Activated T-cell treated with anti-CD3 and anti-CD28 coated beads, Interleukin-2, amount 50 U/mL, for 72 hours (primary cell): ENCODE measurements around the gene GIGYF1. TPM values are rescaled to one million over a fixed set of nuclear protein-coding genes. Genes with fewer than 3 reads are reported as not detected.

ENCODE experiments used
- ATAC-seq, 2 donors: fragments of 150-1000 bp; cut with Tn5 transposase; replicated peaks in 1 of 2; 2 replicates each; pipeline ENCODE4 v1.10.0; 2021; ENCODE audit warnings: moderate library complexity in 2 of 2, mild to moderate bottlenecking in 1 of 2
- DNase-seq, 2 donors: peaks; one replicate each; pipeline ENCODE4 v3.0.0; 2021 to 2022; ENCODE audit warnings: mixed read lengths in 1 of 2
- H3K27ac Mint-ChIP-seq: one replicate; pipeline ENCODE4 v1.8.0; 2022; ENCODE audit warnings: mild to moderate bottlenecking, moderate library complexity, mixed read lengths
- H3K27me3 Mint-ChIP-seq: one replicate; pipeline ENCODE4 v1.8.0; 2022; ENCODE audit warnings: low read depth, mixed read lengths
- H3K36me3 Mint-ChIP-seq, 2 donors: one replicate each; pipeline ENCODE4 v1.8.0; 2022; ENCODE audit warnings: mixed read lengths in 2 of 2, mild to moderate bottlenecking in 1 of 2; ENCODE audit not compliant: insufficient read depth in 2 of 2
- H3K4me1 Mint-ChIP-seq: one replicate; pipeline ENCODE4 v1.8.0; 2022; ENCODE audit warnings: low read depth, mixed read lengths
- H3K4me3 Mint-ChIP-seq, 2 donors: one replicate each; pipeline ENCODE4 v1.8.0; 2022; ENCODE audit warnings: mild to moderate bottlenecking in 2 of 2, mixed read lengths in 2 of 2, moderate library complexity in 2 of 2
- H3K9me3 Mint-ChIP-seq, 2 donors: one replicate each; pipeline ENCODE4 v1.8.0; 2022; ENCODE audit warnings: mixed read lengths in 2 of 2
- total RNA-seq, 2 donors: library from RNA; stranded (reverse); gene quantifications; one replicate each; pipeline ENCODE4 v1.2.3, GENCODE V29; 2022

Gene GIGYF1
- total RNA-seq, 2 donors from 2014 or later: 51.5 to 53.2 TPM

DNA sequence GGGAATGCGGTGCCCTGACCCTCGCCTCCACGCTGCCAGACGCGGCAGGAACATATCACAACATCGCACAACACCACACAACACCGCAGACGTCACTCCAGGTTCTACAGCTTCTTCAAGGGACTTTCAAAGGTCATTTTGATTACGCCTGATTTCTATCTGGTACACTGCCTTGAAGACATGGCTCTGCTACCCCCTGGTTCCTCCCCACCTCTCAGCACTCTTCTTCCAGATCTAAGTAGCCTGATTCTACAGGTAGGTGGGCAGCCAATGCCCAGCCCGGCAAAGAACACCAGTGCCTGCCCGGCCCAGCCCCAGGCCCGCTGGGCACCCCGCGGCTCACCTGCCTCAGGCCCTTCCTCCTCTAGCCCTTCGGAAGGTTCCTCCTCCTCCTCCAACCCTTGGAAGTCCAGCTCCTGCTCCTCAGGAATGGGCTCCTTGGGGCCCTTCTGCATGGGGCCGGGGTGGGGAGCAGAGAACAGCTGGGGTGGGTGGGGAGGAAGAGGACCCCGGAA, 8.4 kb downstream of the GIGYF1 start:
- Mint-ChIP-seq H3K27me3 (no peaks in the 10 kb centered on the region), H3K36me3 (peaks cover 0 to 4% of the 10 kb centered on the region in 2 donors), H3K27ac (no peak overlapping the region), H3K9me3 (no peaks in the 10 kb centered on the region), H3K4me3 (no peak overlapping the region), H3K4me1 (peaks cover 19% of the 10 kb centered on the region)
- DNase-seq: no peak
- ATAC-seq: no peak

DNA sequence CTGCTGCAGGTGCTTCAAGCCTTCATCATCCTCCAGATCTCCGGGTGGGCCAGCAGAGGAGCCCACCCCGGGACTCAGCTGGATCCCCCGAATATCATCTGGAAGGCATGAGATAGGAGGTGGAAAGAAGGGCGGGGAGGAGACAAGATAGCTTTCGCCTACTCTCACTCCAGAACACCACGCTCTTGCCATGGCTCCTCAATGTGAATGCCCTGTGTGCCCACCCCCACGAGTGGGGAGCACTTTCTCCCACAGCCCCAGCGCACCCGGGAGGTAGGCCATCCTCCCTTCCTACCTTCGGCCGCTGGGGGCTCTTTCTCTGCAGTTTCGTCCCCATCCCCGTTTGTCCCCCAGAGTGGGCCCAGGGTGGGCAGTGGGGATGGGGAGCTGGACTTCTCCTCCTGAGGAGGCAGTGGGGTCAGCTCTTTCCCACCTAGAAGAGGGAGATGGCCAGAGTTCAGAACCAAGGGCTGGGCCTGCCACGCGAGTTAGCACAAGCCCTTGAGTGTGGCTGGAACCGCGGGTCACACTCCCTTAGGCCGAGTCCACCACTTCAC, 8.9 kb downstream of the GIGYF1 start:
- Mint-ChIP-seq H3K9me3 (no peaks in the 10 kb centered on the region), H3K27ac (no peak overlapping the region), H3K27me3 (no peaks in the 10 kb centered on the region), H3K4me1 (peaks cover 17% of the 10 kb centered on the region), H3K4me3 (no peak overlapping the region), H3K36me3 (peaks cover 0 to 5% of the 10 kb centered on the region in 2 donors)
- DNase-seq: no peak
- ATAC-seq: no peak

DNA sequence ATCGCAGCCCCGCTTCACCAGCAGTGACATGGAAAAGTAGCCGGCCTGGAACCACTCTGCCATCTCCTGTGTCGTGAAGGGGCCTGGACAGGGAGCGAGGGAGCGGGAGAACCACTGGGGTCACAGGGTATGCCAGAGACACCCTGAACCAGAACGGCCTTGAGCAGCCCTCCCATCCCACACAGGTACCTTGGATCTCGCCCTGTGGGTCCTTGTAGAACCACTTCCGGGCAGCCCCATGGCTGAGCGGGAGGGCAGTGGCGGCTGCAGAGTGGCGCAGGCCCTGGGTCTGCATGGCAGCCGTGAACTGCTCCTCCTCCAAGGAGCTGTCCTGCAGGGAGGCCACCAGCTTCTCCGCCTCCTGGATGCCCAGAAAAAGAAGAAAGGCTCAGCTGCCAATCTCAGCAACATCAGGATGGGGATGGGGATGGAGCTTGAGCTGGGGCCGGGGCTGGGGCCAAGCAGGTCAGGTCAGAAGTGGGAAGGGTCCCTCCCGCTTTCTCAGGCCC, 9.5 kb downstream of the GIGYF1 start:
- H3K36me3 Mint-ChIP-seq: peaks cover 0 to 7% of the 10 kb centered on the region in 2 donors
- ATAC-seq (no peak), DNase-seq (no peak)
- no peak overlapping the region for H3K27ac Mint-ChIP-seq
- H3K4me3 Mint-ChIP-seq: no peak overlapping the region
- no peaks in the 10 kb centered on the region for H3K27me3 Mint-ChIP-seq
- peaks cover 13% of the 10 kb centered on the region for H3K4me1 Mint-ChIP-seq
- H3K9me3 Mint-ChIP-seq: no peaks in the 10 kb centered on the region

DNA sequence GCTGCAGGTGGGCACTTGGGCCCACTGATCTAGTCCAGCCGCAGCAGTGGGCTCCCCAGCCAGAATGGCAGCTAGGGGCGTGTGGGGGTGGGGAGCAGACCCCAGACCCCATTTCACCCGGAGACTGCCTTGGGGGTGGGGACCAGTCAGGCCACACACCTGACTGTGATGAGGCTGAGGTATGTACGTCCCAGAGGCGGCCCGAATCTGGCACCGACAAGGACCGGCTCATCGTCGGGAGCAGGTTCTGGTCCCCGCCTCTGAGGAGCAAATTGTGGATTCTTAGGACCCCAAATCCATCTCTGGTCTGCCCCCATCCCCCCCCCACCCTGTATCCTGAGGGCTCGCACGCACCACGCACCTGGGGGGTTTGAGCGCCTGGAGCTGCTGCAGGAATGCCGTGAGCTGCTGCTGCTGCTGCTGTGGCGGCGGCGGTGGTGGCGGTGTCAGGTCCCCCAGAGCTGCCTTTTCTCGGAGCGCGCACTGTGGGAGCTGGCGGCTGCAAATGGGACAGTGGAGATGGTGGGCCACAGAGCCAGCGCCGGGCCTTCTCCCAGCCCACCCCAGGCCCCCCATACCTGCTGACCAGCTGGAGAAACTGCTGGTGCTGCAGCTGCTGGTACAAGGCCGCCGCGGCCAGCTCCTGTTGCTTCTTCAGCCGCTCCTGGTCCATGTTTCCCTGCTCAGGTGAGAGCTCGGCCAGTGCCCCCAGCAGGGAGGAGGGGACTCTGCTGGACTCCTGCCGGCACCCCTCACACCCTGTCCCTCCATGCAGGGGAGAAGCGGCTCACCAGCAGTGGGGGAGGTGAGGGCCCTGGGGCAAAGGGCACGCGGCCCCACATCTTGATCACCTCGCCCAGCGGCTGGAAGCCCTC, 10.2 kb downstream of the GIGYF1 start:
- no peak for ATAC-seq
- DNase-seq: no peak
- H3K4me3 Mint-ChIP-seq: no peak overlapping the region
- H3K27ac Mint-ChIP-seq: no peak overlapping the region
- peaks cover 0 to 10% of the 10 kb centered on the region in 2 donors for H3K36me3 Mint-ChIP-seq
- H3K4me1 Mint-ChIP-seq: peaks cover 18% of the 10 kb centered on the region
- no peaks in the 10 kb centered on the region for H3K27me3 Mint-ChIP-seq
- H3K9me3 Mint-ChIP-seq: no peaks in the 10 kb centered on the region

DNA sequence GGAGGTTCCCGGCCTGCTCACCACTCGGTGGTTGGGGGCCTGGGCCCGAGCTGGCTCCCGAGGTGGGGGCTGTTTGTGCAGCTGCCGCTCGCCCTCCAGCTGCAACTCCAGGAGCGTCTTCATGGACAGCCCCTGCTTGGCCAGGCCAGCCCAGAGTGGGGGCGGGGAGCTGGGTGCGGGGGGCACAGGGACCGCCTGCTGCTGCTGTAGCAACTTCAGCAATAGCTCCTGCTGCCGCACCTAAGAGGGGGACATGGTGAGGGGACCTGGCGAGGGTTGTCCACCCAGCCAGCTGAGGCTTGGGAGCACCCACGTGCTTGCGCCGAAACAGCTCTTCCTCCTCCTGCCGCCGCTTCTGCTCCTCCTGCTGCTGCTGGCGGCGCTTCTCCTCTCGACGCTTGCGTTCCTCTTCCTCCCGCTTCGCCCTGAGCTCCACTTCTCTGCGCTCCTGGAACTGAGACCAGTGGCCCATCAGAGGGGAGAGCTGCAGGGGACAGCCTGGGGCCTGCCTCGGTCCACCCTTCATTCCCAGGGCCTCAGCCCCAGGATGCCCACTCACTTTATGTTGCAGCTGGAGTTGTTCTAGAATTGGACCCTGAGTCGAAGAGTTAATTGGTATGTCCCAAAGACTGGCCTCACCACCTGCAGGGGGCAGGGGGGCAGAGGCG, 10.9 kb downstream of the GIGYF1 start:
- peaks cover 0 to 14% of the 10 kb centered on the region in 2 donors for H3K36me3 Mint-ChIP-seq
- H3K4me1 Mint-ChIP-seq: peaks cover 15% of the 10 kb centered on the region
- no peak overlapping the region for H3K27ac Mint-ChIP-seq
- ATAC-seq: no peak
- no peak for DNase-seq
- H3K27me3 Mint-ChIP-seq: no peaks in the 10 kb centered on the region
- H3K4me3 Mint-ChIP-seq: no peak overlapping the region
- H3K9me3 Mint-ChIP-seq: no peaks in the 10 kb centered on the region

DNA sequence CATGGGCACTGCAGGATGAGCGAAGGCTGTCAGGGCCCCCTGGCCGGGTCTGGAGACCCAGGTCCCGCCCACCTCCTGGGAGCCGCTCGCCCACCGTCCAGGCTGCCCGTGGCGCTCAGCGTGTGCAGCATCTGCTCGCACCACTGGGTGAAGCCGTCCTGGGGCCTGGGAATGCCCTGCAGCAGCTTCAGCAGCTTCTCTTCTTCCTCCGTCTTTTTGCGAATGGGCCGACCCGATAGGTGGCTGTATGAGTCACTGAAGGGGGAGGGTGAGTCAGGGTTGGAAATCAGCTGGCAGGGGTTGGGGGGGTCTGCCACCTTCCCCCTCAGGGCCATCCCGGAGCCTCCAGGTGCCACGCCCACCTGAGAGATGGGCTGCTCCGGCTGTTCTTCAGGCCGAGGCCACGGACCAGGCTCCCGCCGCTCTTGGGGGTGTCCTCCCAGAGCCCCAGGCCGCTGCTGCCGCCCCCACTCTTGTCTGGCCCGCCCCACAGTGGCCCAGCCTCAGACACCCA, 11.8 kb downstream of the GIGYF1 start:
- H3K27ac Mint-ChIP-seq: no peak overlapping the region
- no peaks in the 10 kb centered on the region for H3K27me3 Mint-ChIP-seq
- ATAC-seq: peak in 1 of 2 donors; percentile 19
- no peak overlapping the region for H3K4me3 Mint-ChIP-seq
- H3K9me3 Mint-ChIP-seq: no peaks in the 10 kb centered on the region
- H3K4me1 Mint-ChIP-seq: peaks cover 14% of the 10 kb centered on the region
- peaks cover 2 to 14% of the 10 kb centered on the region in 2 donors for H3K36me3 Mint-ChIP-seq
- DNase-seq: no peak

DNA sequence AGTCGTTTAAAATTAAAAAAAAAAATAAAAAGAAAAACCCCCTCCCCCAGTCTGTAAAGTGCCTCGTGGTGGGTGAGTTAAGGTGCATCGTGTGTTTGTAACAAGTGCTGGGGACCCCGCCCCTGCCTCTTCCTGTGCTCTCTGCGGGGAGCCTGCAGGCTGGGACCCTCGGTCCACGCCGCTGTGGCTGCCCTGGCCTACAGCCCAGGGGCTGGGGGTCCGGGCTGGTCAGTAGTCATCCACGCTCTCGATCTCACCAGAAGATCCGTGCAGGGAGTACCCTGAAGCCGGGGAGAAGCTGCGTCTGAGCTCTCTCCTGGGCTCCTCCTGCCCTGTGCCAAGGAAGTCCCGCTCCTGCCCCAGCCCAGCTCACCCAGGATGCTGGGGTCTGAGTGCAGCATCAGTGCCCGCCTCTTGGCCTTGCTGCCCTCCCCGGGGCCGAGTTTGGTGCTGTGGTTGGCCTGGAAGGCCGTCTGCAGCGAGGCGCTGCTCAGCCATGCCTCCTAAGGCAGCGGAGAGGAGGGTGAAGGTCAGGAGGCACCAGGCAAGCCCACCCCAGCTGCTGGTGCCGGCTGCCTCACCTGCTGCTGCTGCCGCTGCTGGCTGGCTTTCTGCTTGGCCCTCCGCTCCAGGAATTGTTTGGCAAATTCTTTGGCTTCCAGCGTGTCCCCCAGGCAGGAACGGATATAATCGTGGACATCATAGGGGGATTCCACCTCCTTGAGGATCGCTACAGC, 12.4 kb downstream of the GIGYF1 start:
- ATAC-seq (no peak), DNase-seq (no peak)
- no peak overlapping the region for H3K27ac Mint-ChIP-seq
- H3K4me3 Mint-ChIP-seq: no peak overlapping the region
- H3K9me3 Mint-ChIP-seq: no peaks in the 10 kb centered on the region
- H3K4me1 Mint-ChIP-seq: peaks cover 18% of the 10 kb centered on the region
- peaks cover 2 to 12% of the 10 kb centered on the region in 2 donors for H3K36me3 Mint-ChIP-seq
- no peaks in the 10 kb centered on the region for H3K27me3 Mint-ChIP-seq

DNA sequence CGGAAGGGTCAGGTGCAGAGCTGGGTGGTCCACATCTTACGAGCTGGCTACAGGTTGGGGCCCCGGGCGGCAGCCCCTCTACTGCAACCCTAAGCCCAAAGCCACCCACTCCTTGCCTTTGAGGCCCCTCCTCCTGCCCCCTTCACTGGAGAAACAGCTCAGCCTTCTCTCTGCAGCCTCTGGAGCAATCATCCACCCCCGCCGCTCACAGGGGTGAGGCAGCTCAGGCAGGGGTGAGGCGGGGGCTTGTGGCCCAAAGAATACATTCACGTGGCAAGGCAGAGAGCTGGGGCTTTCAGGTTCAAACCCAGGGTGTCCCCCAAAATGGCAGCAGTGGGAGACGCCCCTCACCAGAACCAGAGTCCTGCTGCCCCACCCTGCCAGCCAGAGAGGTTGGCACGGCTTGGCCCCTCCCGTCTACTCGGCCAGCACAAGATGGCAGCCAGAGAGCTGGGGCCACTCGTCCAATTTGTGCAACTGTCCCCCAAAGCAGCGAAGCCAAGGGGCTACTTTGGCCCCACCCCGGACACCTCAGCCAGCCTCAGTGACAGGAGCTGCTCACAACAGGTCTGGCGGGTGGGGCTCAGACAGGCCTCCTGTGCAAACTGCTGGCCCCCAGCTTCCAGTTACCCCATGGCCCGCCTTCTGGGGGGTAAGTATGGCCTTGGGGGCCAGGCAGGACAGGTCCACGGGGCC, 13.3 kb downstream of the GIGYF1 start:
- no peak for DNase-seq
- H3K36me3 Mint-ChIP-seq: peaks cover 5 to 12% of the 10 kb centered on the region in 2 donors
- H3K27me3 Mint-ChIP-seq: no peaks in the 10 kb centered on the region
- H3K9me3 Mint-ChIP-seq: no peaks in the 10 kb centered on the region
- H3K27ac Mint-ChIP-seq: no peak overlapping the region
- H3K4me3 Mint-ChIP-seq: no peak overlapping the region
- peaks cover 22% of the 10 kb centered on the region for H3K4me1 Mint-ChIP-seq
- ATAC-seq: no peak

DNA sequence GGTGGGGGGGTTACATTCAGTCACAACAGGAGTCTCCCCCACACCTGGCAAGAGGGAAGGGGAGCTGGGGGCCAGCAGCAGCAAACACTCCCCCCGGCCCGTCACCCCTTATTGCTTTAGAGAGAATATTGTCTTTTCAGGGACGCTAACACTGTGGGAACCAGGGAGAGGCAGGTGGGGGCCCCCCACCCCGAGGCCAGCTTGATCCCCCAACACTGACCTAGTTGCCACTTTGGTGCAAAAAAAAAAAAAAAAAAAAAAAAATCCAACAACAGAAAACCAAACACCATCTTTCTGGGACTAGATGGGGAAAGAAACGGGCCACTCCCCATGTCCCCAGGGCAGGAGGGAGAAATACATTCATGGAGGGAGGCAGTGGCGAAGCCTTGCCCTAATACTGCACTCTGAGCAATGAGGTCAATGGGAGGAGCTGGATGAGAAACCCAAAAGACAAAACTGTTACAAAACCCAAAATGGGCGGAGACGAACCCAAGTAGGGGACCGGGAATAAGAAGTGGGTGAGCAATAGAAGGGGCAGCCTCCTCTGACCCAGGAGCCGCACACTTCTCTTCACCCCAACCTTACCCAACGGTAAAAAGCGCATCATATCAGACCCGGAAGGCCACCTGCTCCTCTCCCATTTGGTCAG, 14.0 kb downstream of the GIGYF1 start:
- no peaks in the 10 kb centered on the region for H3K9me3 Mint-ChIP-seq
- H3K36me3 Mint-ChIP-seq: peaks cover 5 to 12% of the 10 kb centered on the region in 2 donors
- H3K27ac Mint-ChIP-seq: peak overlapping the region; percentile 10
- peaks cover 22% of the 10 kb centered on the region for H3K4me1 Mint-ChIP-seq
- DNase-seq (no peak), ATAC-seq (no peak)
- H3K4me3 Mint-ChIP-seq: no peak overlapping the region
- H3K27me3 Mint-ChIP-seq: no peaks in the 10 kb centered on the region

DNA sequence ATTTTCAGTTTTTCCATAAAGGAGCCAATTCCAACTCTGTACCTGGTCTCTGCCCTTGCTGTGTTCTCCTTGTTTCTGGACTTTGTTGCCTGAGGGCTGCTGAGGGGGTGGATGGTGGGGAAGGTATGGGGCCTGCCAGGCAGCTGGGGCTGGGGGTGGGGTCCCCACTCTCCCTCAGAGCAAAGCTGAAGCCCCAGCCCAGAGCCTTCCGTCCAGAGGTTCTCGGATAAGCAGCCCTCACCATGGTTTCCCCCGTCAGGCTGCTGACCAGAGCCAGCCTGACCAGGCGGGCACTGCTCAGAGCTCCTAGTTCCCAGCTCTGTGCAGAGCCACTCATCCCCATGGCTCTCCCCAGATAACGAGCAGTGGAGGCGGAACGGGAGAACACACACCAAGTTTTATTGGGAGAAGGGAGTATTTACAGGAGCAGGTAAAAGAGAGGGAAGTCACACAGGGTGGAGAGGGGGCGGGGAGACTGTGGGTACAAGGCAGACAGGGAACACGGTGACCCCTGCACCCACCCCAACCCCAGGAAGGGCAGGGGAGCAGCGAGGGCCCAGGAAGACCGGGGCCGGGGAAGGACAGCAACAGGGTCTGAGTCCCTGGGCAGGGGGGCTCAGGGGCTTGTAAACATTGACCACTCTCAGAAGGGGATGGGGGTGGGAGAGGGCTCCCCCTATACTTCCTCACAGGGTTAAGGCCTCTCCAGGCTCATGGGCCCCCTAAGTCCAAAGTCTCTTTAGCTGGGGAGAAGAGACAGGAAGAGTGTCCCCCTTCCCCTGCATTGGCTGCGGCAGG, 14.7 kb downstream of the GIGYF1 start:
- H3K4me3 Mint-ChIP-seq: no peak overlapping the region
- H3K27me3 Mint-ChIP-seq: no peaks in the 10 kb centered on the region
- no peak overlapping the region for H3K27ac Mint-ChIP-seq
- H3K9me3 Mint-ChIP-seq: no peaks in the 10 kb centered on the region
- no peak for ATAC-seq
- peaks cover 5 to 13% of the 10 kb centered on the region in 2 donors for H3K36me3 Mint-ChIP-seq
- peaks cover 22% of the 10 kb centered on the region for H3K4me1 Mint-ChIP-seq
- no peak for DNase-seq

DNA sequence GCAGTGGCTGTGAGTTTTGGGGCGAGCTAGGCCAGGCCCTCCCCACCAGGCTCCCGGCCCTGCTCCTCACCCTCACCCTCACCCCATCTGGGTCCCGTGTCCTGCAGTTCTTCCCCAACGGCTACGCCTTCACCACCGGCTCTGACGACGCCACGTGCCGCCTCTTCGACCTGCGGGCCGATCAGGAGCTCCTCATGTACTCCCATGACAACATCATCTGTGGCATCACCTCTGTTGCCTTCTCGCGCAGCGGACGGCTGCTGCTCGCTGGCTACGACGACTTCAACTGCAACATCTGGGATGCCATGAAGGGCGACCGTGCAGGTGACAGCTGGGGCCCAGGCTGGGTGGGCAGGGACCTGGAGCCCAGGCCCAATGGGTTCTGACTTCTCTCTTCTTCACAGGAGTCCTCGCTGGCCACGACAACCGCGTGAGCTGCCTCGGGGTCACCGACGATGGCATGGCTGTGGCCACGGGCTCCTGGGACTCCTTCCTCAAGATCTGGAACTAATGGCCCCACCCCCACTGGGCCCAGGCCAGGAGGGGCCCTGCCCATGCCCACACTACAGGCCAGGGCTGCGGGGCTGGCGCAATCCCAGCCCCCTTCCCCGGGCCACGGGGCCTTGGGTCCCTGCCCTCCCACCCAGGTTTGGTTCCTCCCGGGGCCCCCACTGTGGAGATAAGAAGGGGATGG, 15.6 kb downstream of the GIGYF1 start:
- Mint-ChIP-seq H3K27ac (no peak overlapping the region), H3K4me1 (peaks cover 21% of the 10 kb centered on the region), H3K27me3 (no peaks in the 10 kb centered on the region), H3K9me3 (no peaks in the 10 kb centered on the region), H3K4me3 (peak overlapping the region in 1 of 2 donors; percentile 11), H3K36me3 (peaks cover 5 to 15% of the 10 kb centered on the region in 2 donors)
- DNase-seq: no peak
- ATAC-seq: no peak
